ENCODE measurements around the gene IL10.

The IL10 gene

DNA sequence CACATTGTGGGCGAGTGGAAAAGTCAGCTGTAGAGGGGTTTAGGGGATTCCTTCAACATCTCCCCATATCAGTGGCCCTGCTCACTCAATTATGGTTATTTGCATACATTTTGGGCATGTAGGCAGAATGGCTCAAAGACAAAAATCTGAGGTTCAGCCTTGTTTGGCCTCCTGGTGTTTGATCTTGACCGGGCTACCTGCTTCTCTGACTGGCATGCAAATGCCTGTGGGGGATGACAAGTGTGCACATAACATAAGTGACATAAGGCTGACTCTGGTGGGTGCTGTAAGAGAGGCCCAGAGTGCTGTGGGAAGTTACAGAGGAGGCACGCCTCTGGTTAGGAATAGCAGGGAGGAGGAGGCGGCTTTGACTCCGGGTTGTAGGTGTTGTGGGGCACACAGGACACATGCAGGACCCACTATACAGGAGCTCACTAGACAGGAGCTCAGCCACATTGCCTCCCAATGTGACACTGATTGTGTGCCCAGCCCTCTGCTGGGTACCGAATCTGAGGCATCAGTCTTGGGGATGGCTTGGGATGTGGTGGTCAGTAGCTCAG, 31.1 kb downstream of the IL10 start:
- peak; percentile 78 for TF ChIP-seq EGR2 (tag by site-specific recombination; IDR thresholded peaks at IDR 0.05; ENCODE audit: low read depth)
- peak; percentile 45; the same call in 1 of the 2 replicates for TF ChIP-seq ZFHX2 (tag by site-specific recombination; conservative IDR thresholded peaks at IDR 0.05)
- TF ChIP-seq ZNF248 (tag by site-specific recombination; IDR thresholded peaks at IDR 0.05) = no peak
- TF ChIP-seq SCRT1 (tag by site-specific recombination; IDR thresholded peaks at IDR 0.05; ENCODE audit: borderline replicate concordance) = no peak
- no peak for TF ChIP-seq ZNF837 (tag by site-specific recombination; IDR thresholded peaks at IDR 0.05)
- TF ChIP-seq ZNF426 (tag by site-specific recombination; IDR thresholded peaks at IDR 0.05) = no peak
- no peak for TF ChIP-seq ZFP41 (tag by site-specific recombination; IDR thresholded peaks at IDR 0.05; ENCODE audit: borderline replicate concordance)
- TF ChIP-seq ZNF596 (tag by site-specific recombination; IDR thresholded peaks at IDR 0.05) = no peak
- TF ChIP-seq, protein P1, sequence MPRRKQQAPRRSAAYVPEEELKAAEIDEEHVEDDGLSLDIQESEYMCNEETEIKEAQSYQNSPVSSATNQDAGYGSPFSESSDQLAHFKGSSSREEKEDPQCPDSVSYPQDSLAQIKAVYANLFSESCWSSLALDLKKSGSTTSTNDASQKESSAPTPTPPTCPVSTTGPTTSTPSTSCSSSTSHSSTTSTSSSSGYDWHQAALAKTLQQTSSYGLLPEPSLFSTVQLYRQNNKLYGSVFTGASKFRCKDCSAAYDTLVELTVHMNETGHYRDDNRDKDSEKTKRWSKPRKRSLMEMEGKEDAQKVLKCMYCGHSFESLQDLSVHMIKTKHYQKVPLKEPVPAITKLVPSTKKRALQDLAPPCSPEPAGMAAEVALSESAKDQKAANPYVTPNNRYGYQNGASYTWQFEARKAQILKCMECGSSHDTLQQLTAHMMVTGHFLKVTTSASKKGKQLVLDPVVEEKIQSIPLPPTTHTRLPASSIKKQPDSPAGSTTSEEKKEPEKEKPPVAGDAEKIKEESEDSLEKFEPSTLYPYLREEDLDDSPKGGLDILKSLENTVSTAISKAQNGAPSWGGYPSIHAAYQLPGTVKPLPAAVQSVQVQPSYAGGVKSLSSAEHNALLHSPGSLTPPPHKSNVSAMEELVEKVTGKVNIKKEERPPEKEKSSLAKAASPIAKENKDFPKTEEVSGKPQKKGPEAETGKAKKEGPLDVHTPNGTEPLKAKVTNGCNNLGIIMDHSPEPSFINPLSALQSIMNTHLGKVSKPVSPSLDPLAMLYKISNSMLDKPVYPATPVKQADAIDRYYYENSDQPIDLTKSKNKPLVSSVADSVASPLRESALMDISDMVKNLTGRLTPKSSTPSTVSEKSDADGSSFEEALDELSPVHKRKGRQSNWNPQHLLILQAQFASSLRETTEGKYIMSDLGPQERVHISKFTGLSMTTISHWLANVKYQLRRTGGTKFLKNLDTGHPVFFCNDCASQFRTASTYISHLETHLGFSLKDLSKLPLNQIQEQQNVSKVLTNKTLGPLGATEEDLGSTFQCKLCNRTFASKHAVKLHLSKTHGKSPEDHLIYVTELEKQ (tag by site-specific recombination; IDR thresholded peaks at IDR 0.05; ENCODE audit: borderline replicate concordance) = no peak
- POLR2A ChIA-PET = interaction anchor here (1.1 kb wide), 1 partner anchor 168 kb away, joined by 3 read pairs; no protein-coding TSS in a partner anchor
- no peaks in the 10 kb centered on the region for H3K9me3 ChIP-seq (ENCODE audit: control insufficient read depth, insufficient read depth, low read depth, low read length)

DNA sequence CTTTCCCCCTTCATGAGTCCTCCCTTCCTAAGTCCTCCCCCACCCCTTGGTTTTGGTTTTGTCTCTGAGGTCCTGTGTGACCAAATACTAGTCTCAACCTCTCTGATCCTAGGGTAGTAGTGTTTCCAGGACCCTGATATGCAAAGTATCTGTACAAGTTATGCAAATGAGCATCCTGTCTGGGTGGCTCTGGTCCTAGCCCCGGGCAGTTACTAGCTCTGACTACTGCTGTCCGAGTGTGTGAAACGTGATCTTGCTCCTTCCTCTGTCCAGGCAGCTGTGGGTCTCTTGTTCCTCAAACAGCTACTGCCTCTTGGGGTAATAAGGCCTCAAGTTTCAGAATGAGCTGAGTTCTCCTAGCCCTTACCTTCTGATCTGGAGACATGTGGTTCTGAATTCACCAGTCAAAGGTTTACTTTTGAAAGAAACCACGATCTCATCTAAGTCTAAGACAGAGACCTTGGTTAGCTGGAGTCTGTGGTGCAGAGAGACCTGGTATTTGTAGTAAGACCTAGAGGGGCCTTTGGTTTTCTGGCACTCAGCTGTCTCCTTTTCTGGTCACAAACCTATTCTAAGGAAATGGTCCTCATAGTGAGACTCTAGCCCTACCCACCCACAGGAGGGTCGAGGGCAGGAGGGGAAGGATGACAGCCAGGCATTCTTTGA, 32.8 kb downstream of the IL10 start:
- Histone ChIP-seq H3K4me3 (ENCODE audit: low read depth, low read length) (no peak overlapping the region), H3K4me1 (ENCODE audit: control insufficient read depth, insufficient read depth, low read length) (no peaks in the 10 kb centered on the region), H3K9me3 (ENCODE audit: control insufficient read depth, insufficient read depth, low read depth, low read length) (no peaks in the 10 kb centered on the region), H3K27ac (ENCODE audit: extremely low read depth, low read depth, low read length) (no peak overlapping the region), H3K36me3 (ENCODE audit: control insufficient read depth in 2 of 2, insufficient read depth in 1 of 2, low read length in 2 of 2) (peaks cover 0 to 4% of the 10 kb centered on the region in 2 experiments; a peak in 1 of 3 replicates)
- ChIA-PET POLR2A (no interaction called here), CTCF (interaction anchor here (0.7 to 3.3 kb wide), 14 partner anchors 10 to 243 kb away, joined by 3 to 25 read pairs (median 4); partner anchors contain the start of gene IL10)
- TF ChIP-seq ZNF768 (tag by site-specific recombination; IDR thresholded peaks at IDR 0.05) = 0 out of 2 replicates have a peak, but pooled peaks have one; percentile 53
- 0 out of 2 replicates have a peak, but pooled peaks have one; percentile 17 for TF ChIP-seq OSR2 (tag by site-specific recombination; IDR thresholded peaks at IDR 0.05)
- no peak for TF ChIP-seq ZNF843 (tag by site-specific recombination; IDR thresholded peaks at IDR 0.05)
- TF ChIP-seq ZNF155 (tag by site-specific recombination; IDR thresholded peaks at IDR 0.05) = no peak

More for the DNA sequence above, 31.1 kb downstream of the IL10 start:
- Histone ChIP-seq H3K36me3 (ENCODE audit: control insufficient read depth in 2 of 2, insufficient read depth in 1 of 2, low read length in 2 of 2) (no peaks in the 10 kb centered on the region), H3K4me3 (ENCODE audit: low read depth, low read length) (no peak overlapping the region), H3K27ac (ENCODE audit: extremely low read depth, low read depth, low read length) (no peak overlapping the region), H3K4me1 (ENCODE audit: control insufficient read depth, insufficient read depth, low read length) (no peaks in the 10 kb centered on the region)
- CTCF ChIA-PET = interaction anchor here (0.7 to 3.3 kb wide), 4 partner anchors 14 to 171 kb away, joined by 5 to 25 read pairs (median 5); no protein-coding TSS in a partner anchor

DNA sequence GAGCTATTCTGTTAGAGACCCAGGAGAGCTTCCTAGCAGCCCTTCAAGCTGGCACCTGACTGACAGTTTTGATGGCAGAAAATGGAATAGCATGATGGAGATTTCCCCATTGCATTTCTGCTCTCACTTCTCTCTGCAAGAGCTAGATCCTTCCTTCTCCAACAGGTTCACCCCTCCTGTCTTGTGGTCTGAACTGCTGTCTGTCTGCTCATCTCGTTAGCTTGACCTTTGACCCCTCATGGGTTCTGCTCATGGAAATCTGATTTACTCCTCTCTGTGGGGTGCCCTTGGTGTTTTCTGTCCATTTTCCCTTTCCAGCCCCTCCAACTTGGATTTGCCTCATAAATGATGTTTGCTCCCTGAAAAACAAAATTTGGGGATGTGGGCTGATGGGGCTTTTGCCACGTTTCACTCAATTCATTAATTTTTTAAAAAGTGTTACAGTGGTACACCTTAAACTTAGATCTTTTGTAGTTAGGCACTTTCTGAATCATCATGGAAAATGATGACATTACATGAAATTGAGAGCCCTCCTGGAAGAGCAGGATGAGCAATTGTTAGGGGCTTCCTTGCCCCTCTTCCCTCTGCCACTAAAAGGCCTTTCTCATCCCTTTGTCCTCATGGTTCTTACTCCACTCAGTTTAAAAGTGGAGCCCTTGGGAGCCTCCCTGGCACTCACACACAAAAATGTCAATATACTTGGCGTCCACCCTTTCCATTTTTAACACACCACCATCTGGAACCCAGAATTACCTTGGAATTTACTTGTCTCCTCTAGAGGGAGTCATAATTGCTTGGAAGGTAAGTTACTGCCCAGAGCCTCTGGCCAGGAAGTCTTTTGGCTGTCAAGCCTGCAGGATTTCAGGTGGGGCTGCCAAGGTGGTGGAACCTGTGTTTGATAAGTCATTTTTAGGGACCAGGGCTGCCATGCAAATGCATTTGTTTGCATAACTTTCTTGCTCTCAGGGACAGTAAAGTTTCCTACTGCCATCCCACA, 33.6 kb downstream of the IL10 start:
- Histone ChIP-seq H3K36me3 (ENCODE audit: control insufficient read depth in 2 of 2, insufficient read depth in 1 of 2, low read length in 2 of 2) (peaks cover 0 to 7% of the 10 kb centered on the region in 2 experiments; a peak in 1 of 3 replicates), H3K9me3 (ENCODE audit: control insufficient read depth, insufficient read depth, low read depth, low read length) (no peaks in the 10 kb centered on the region), H3K4me1 (ENCODE audit: control insufficient read depth, insufficient read depth, low read length) (no peaks in the 10 kb centered on the region), H3K27ac (ENCODE audit: extremely low read depth, low read depth, low read length) (no peak overlapping the region), H3K4me3 (ENCODE audit: low read depth, low read length) (no peak overlapping the region)
- CTCF ChIA-PET = interaction anchor here (0.7 to 3.3 kb wide), 12 partner anchors 12 to 845 kb away, joined by 3 to 25 read pairs (median 4); partner anchors contain the start of gene C1orf116
- POLR2A ChIA-PET = interaction anchor here (1.5 kb wide), 1 partner anchor 170 kb away, joined by 3 read pairs; no protein-coding TSS in a partner anchor
- no peak for TF ChIP-seq ZNF585B (tag by site-specific recombination; IDR thresholded peaks at IDR 0.05)
- TF ChIP-seq KLF10 (tag by site-specific recombination; IDR thresholded peaks at IDR 0.05) = no peak
- TF ChIP-seq, protein P2, sequence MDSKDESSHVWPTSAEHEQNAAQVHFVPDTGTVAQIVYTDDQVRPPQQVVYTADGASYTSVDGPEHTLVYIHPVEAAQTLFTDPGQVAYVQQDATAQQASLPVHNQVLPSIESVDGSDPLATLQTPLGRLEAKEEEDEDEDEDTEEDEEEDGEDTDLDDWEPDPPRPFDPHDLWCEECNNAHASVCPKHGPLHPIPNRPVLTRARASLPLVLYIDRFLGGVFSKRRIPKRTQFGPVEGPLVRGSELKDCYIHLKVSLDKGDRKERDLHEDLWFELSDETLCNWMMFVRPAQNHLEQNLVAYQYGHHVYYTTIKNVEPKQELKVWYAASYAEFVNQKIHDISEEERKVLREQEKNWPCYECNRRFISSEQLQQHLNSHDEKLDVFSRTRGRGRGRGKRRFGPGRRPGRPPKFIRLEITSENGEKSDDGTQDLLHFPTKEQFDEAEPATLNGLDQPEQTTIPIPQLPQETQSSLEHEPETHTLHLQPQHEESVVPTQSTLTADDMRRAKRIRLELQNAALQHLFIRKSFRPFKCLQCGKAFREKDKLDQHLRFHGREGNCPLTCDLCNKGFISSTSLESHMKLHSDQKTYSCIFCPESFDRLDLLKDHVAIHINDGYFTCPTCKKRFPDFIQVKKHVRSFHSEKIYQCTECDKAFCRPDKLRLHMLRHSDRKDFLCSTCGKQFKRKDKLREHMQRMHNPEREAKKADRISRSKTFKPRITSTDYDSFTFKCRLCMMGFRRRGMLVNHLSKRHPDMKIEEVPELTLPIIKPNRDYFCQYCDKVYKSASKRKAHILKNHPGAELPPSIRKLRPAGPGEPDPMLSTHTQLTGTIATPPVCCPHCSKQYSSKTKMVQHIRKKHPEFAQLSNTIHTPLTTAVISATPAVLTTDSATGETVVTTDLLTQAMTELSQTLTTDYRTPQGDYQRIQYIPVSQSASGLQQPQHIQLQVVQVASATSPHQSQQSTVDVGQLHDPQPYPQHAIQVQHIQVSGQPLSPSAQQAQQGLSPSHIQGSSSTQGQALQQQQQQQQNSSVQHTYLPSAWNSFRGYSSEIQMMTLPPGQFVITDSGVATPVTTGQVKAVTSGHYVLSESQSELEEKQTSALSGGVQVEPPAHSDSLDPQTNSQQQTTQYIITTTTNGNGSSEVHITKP (tag by site-specific recombination; IDR thresholded peaks at IDR 0.05) = peak; percentile 61
- TF ChIP-seq ZNF473 (tag by site-specific recombination; IDR thresholded peaks at IDR 0.05) = no peak
- TF ChIP-seq ZNF623 (tag by site-specific recombination; IDR thresholded peaks at IDR 0.05) = no peak
- no peak for TF ChIP-seq YY2 (tag by site-specific recombination; IDR thresholded peaks at IDR 0.05)
